A673 (cell line): Measurements from ENCODE around the gene RASA4B.
"Not testable (repeated sequence)": the region's sequence is repeated elsewhere in the genome, so short reads cannot be mapped to it uniquely, and the experiment has no call there.

Experiments used
- CTCF ChIP-seq: fragments of 300-800, 200-600 bp; sonication (generic); conservative IDR thresholded peaks from 2 replicates; pipeline ENCODE4 v1.5.1; 2017; ENCODE audit warnings: low read depth, mild to moderate bottlenecking, antibody characterized with exemption, low read length, moderate library complexity, mixed read lengths
- EZH2 ChIP-seq: fragments of 200-600 bp; sonication (generic); IDR thresholded peaks from 2 replicates; pipeline ENCODE4 v1.6.1; 2017; ENCODE audit warnings: borderline replicate concordance, low read depth, mild to moderate bottlenecking, mixed read lengths, antibody characterized with exemption, low read length; ENCODE audit not compliant: poor library complexity, severe bottlenecking

GRCh38 chr7:102497308-102497707 is 20.3 kb downstream of the RASA4B start:
- not testable (repeated sequence) for TF ChIP-seq CTCF, EZH2
